ENCODE results near the gene DYRK1A.

DYRK1A gene

GRCh38 chr21:37421306-37421705, 54.7 kb downstream of the DYRK1A start:
- DNase-seq, result no peak

- no peak for DNase-seq
Observed at GRCh38 chr21:37422382-37422781, 55.8 kb downstream of the DYRK1A start.

- DNase-seq, result no peak
Observed at GRCh38 chr21:37423103-37423502, 56.5 kb downstream of the DYRK1A start.

- peak; percentile 32 for DNase-seq
Observed at GRCh38 chr21:37424396-37424795, 57.8 kb downstream of the DYRK1A start.

GRCh38 chr21:37425001-37425400, 58.4 kb downstream of the DYRK1A start:
- DNase-seq, result no peak

GRCh38 chr21:37425684-37426083, 59.1 kb downstream of the DYRK1A start:
- DNase-seq, result no peak

GRCh38 chr21:37427221-37427620, 60.6 kb downstream of the DYRK1A start:
- no peak for DNase-seq

- DNase-seq, result no peak
Observed at GRCh38 chr21:37429356-37429755, 62.8 kb downstream of the DYRK1A start.

GRCh38 chr21:37430184-37430821, 63.7 kb downstream of the DYRK1A start:
- no peak for DNase-seq

GRCh38 chr21:37431243-37431642, 64.7 kb downstream of the DYRK1A start:
- no peak for DNase-seq

- no peak for DNase-seq
Observed at GRCh38 chr21:37432710-37433455, 66.3 kb downstream of the DYRK1A start.

- no peak for DNase-seq
Observed at GRCh38 chr21:37433456-37433840, 66.9 kb downstream of the DYRK1A start.

GRCh38 chr21:37435120-37435519, 68.5 kb downstream of the DYRK1A start:
- DNase-seq, result peak; percentile 69

- DNase-seq, result no peak
Observed at GRCh38 chr21:37435711-37436110, 69.1 kb downstream of the DYRK1A start.

- DNase-seq, result no peak
Observed at GRCh38 chr21:37436174-37436573, 69.6 kb downstream of the DYRK1A start.

- peak; percentile 23 for DNase-seq
Observed at GRCh38 chr21:37437376-37438080, 71.0 kb downstream of the DYRK1A start.

- no peak for DNase-seq
Observed at GRCh38 chr21:37443683-37444082, 77.1 kb downstream of the DYRK1A start.

- peak; percentile 33 for DNase-seq
Observed at GRCh38 chr21:37445228-37445627, 78.7 kb downstream of the DYRK1A start.

- no peak for DNase-seq
Observed at GRCh38 chr21:37446552-37446951, 80.0 kb downstream of the DYRK1A start.

- DNase-seq, result no peak
Observed at GRCh38 chr21:37447288-37447936, 80.8 kb downstream of the DYRK1A start.

- no peak for DNase-seq
Observed at GRCh38 chr21:37449302-37449937, 82.8 kb downstream of the DYRK1A start.

- DNase-seq, result peak; percentile 67
Observed at GRCh38 chr21:37450445-37450941, 83.9 kb downstream of the DYRK1A start.

GRCh38 chr21:37451446-37451845, 84.9 kb downstream of the DYRK1A start:
- no peak for DNase-seq

All from HCEC 1CT (cell line).